Thoracic aorta (tissue), 2 donors: ENCODE measurements around the gene IFITM2. TPM values are rescaled to one million over a fixed set of nuclear protein-coding genes. Genes with fewer than 3 reads are reported as not detected.

ENCODE experiments used
- ATAC-seq: fragments of 150-250 bp; one replicate; pipeline ENCODE4 v1.8.0; 2017; ENCODE audit warnings: low read depth; ENCODE audit not compliant: insufficient number of reproducible peaks, low FRiP score
- DNase-seq: peaks from one replicate; pipeline ENCODE4 v3.0.0-alpha.2; 2020; ENCODE audit warnings: low spot score
- H3K27ac ChIP-seq, 2 donors: fragments of 200-600 bp; sonication (generic); 1 replicate in 1 of 2; 2 replicates in 1 of 2; pipeline ENCODE4 v1.5.1; 2016; ENCODE audit warnings: mild to moderate bottlenecking in 2 of 2, moderate library complexity in 2 of 2
- H3K27me3 ChIP-seq: fragments of 200-600 bp; sonication (generic); replicated peaks from 2 replicates; pipeline ENCODE4 v1.6.0; 2016; ENCODE audit warnings: mild to moderate bottlenecking; ENCODE audit not compliant: insufficient read depth
- H3K36me3 ChIP-seq: fragments of 200-600 bp; sonication (generic); one replicate; pipeline ENCODE4 v1.5.1; 2016
- H3K4me1 ChIP-seq, 2 donors: fragments of 200-600 bp; sonication (generic); 1 replicate in 1 of 2; 2 replicates in 1 of 2; pipeline versions ENCODE4 v1.5.1 to v1.6.0; 2016; ENCODE audit warnings: low read depth in 2 of 2, mild to moderate bottlenecking in 1 of 2; ENCODE audit not compliant: control insufficient read depth in 1 of 2
- H3K4me3 ChIP-seq: fragments of 200-600 bp; sonication (generic); 2 replicates; pipeline ENCODE4 v1.5.1; 2016; ENCODE audit warnings: mild to moderate bottlenecking
- H3K9me3 ChIP-seq: fragments of 200-600 bp; sonication (generic); 2 replicates; pipeline ENCODE4 v1.5.1; 2016
- CTCF ChIP-seq: fragments of 200-600 bp; sonication (generic); IDR thresholded peaks from one replicate; pipeline ENCODE4 v1.5.1; 2019; ENCODE audit warnings: antibody characterized with exemption
- total RNA-seq, 2 donors: library from RNA; depleted of rRNA; stranded (reverse); fragments of >200 nt; gene quantifications; one replicate each; pipeline versions ENCODE4 v1.1.0 to v1.2.3, GENCODE V29; 2016

The IFITM2 gene
- total RNA-seq, 2 donors from 2014 or later: 275 to 477 TPM

GRCh38 chr11:276219-276618 is 31.4 kb upstream of the IFITM2 start:
- peaks cover 5% of the 10 kb centered on the region for H3K27me3 ChIP-seq
- no peaks in the 10 kb centered on the region for H3K9me3 ChIP-seq
- no peak overlapping the region for H3K27ac ChIP-seq
- H3K4me3 ChIP-seq: no peak overlapping the region
- ATAC-seq (no peak), DNase-seq (no peak)
- no peaks in the 10 kb centered on the region for H3K36me3 ChIP-seq
- peaks cover 0 to 22% of the 10 kb centered on the region in 2 donors for H3K4me1 ChIP-seq
- TF ChIP-seq CTCF: no peak

GRCh38 chr11:278001-278951 is 29.3 kb upstream of the IFITM2 start, which contains the start of gene NLRP6:
NLRP6 (plus strand) TSS chr11:278407; CDS start chr11:278570, 163 bp downstream.
- H3K27me3 ChIP-seq: peaks cover 5% of the 10 kb centered on the region

GRCh38 chr11:279040-279965 is 28.3 kb upstream of the IFITM2 start:
- H3K27ac ChIP-seq: no peak overlapping the region
- H3K4me3 ChIP-seq: peak overlapping the region; percentile 63
- no peaks in the 10 kb centered on the region for H3K36me3 ChIP-seq
- ATAC-seq (no peak), DNase-seq (no peak)
- TF ChIP-seq CTCF: no peak
- H3K4me1 ChIP-seq: peaks cover 0 to 27% of the 10 kb centered on the region in 2 donors
- H3K27me3 ChIP-seq: peaks cover 5% of the 10 kb centered on the region
- H3K9me3 ChIP-seq: no peaks in the 10 kb centered on the region

More at GRCh38 chr11:278001-278951, 29.3 kb upstream of the IFITM2 start, which contains the start of gene NLRP6:
- DNase-seq: no peak
- no peak for TF ChIP-seq CTCF
- no peak within 1 kb of the TSS for H3K27ac ChIP-seq
- H3K9me3 ChIP-seq: no peaks in the 10 kb centered on the region
- peaks cover 0 to 27% of the 10 kb centered on the region in 2 donors for H3K4me1 ChIP-seq
- ATAC-seq: no peak
- peak within 1 kb of the TSS; percentile 63 for H3K4me3 ChIP-seq
- no peaks in the 10 kb centered on the region for H3K36me3 ChIP-seq

- H3K36me3 ChIP-seq: no peaks in the 10 kb centered on the region
- no peak overlapping the region for H3K27ac ChIP-seq
- peak overlapping the region; percentile 63 for H3K4me3 ChIP-seq
- no peaks in the 10 kb centered on the region for H3K9me3 ChIP-seq
- ATAC-seq: no peak
- no peak for TF ChIP-seq CTCF
- H3K27me3 ChIP-seq: peaks cover 5% of the 10 kb centered on the region
- H3K4me1 ChIP-seq: peaks cover 0 to 27% of the 10 kb centered on the region in 2 donors
- DNase-seq: no peak
These were observed 27.5 kb upstream of the IFITM2 start for GRCh38 chr11:279966-280705.
